C4-2B (cell line): Measurements from ENCODE around the gene CBLN1.

Experiments
- CTCF ChIP-seq: fragments of 450-650 bp; conservative IDR thresholded peaks from 2 replicates; pipeline ENCODE4 v1.5.1; 2017; ENCODE audit warnings: mild to moderate bottlenecking
- ZFX ChIP-seq: fragments of 450-650 bp; IDR thresholded peaks from 2 replicates; pipeline ENCODE4 v1.6.1; 2017

- TF ChIP-seq CTCF: no peak
- no peak for TF ChIP-seq ZFX
Observed at GRCh38 chr16:49250689-49251088, 30.9 kb downstream of the CBLN1 start.
